KG1 (cell line): ENCODE results near the gene DES.

Source experiments
- DNase-seq: peaks from one replicate; lab custom pipeline; 2025; lab: John Stamatoyannopoulos, UW

The DES gene

GRCh38 chr2:219419331-219420197 is 1.4 kb downstream of the DES start:
- no peak for DNase-seq

DNA sequence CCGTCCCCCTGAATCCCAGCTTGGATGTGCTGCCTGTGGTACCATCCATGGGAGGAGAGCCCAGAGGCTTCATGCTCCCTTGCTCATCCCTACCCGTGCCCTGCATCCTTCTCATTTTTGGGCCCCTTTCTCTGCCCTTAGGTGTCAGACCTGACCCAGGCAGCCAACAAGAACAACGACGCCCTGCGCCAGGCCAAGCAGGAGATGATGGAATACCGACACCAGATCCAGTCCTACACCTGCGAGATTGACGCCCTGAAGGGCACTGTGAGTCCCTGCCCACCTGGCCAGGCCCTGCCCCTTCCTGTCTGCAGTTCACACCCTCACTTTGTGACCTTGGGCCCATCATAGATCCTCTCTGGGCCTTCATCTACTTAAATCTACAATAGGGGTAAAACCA is 2.5 kb downstream of the DES start:
- DNase-seq: no peak

GRCh38 chr2:219421323-219421722 is 3.1 kb downstream of the DES start:
- DNase-seq: no peak

DNA sequence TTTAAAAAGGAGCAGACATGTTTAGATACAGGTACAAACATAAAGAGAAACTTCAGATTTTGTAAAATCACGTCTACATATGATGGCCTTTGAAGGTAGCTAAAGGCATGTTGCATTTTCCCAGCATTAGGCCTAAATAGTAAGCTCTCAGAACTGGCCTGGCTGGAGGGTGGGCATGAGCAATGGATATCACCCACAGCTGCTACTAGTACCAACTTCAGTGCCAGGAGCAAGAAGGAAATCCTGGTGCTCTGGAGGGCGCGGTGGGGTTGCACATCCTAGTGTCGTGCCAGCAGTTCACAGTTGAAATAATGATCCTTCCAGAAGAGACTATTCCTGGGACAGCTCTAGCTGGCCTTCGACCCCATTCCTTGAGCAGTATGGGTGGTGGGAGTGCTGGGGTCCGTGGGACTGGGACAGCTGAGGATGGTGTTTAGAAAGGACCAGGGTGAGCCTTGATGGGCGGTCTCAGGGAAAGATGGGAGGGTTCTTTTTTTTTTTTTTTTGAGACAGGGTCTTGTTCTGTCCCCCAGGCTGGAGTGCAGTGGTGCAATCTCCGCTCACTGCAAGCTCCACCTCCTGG is 4.9 kb downstream of the DES start:
- DNase-seq: no peak

DNA sequence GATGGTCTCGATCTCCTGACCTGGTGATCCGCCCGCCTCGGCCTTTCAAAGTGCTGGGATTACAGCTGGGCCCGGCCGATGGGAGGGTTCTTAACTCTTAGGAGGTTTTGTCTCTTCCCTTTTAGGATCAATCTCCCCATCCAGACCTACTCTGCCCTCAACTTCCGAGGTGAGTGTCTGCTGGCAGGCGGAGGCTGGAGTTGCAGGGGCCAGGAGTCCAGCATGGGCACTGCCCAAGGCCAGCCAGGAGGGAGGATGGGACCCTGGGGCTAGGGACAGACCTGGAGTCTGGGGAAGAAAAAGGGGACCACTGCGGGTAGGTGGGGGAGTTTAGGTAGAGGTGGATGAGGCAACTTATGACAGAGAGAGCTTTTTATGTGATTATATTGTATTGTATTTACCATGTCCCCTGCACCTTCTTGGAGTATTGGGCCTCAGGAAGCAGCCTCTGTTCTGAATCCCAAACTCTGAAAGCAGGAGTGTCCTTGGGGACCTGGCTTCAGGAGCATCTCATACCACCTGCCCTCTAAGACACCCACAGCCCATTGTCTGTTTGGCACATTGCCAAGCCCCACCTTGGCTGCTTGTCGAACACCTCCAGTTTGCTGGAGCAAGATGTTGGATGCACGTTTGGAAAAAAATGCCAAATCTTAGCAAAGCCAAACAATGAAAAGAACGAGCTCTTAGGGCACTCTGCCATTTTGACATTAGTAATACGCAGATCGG is 5.6 kb downstream of the DES start:
- no peak for DNase-seq

DNA sequence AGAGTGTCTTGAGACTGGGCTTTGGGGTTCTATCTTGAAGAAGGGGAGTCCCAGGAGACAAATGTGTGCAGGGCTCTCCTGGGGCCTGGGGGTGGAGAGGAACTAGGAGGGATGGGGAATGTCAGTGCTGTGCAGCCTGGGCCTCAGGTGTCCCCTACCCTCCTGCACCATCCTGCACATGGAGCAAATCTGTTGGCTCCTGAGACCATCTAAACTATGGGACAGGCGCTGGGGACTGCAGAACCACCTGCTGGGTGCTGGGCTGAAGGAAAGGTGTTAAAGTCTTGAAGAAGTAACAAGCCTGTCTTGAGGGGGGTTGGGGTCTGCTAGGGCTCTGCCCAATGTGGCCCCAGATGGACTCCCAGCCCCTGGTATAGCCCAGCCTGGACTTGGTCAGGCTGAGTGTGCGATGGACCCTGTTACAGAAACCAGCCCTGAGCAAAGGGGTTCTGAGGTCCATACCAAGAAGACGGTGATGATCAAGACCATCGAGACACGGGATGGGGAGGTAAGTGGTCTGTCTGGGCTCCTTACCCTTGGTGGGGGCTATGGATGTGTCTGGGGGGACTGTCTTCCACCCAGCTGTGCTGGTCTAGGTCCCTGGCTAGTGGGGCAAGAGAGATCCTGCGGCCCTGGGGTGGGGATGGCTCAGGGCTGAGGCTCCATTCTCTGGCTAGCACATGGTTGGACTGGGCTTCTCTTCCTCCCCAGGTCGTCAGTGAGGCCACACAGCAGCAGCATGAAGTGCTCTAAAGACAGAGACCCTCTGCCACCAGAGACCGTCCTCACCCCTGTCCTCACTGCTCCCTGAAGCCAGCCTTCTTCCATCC is 7.3 kb downstream of the DES start:
- DNase-seq: no peak

DNA sequence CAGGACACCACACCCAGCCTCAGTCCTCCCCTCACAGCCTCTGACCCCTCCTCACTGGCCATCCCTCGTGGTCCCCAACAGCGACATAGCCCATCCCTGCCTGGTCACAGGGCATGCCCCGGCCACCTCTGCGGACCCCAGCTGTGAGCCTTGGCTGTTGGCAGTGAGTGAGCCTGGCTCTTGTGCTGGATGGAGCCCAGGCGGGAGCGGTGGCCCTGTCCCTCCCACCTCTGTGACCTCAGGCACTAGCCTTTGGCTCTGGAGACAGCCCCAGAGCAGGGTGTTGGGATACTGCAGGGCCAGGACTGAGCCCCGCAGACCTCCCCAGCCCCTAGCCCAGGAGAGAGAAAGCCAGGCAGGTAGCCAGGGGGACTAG is 7.9 kb downstream of the DES start:
- no peak for DNase-seq

GRCh38 chr2:219426534-219427136 is 8.5 kb downstream of the DES start:
- no peak for DNase-seq

- no peak for DNase-seq
Observed at GRCh38 chr2:219428469-219428868, 10.3 kb downstream of the DES start.

- DNase-seq: no peak
Observed at GRCh38 chr2:219429958-219430606, 11.9 kb downstream of the DES start.

- no peak for DNase-seq
Observed at GRCh38 chr2:219430633-219431615, 12.7 kb downstream of the DES start.

- no peak for DNase-seq
Observed at GRCh38 chr2:219433666-219434467, 15.7 kb downstream of the DES start.

DNA sequence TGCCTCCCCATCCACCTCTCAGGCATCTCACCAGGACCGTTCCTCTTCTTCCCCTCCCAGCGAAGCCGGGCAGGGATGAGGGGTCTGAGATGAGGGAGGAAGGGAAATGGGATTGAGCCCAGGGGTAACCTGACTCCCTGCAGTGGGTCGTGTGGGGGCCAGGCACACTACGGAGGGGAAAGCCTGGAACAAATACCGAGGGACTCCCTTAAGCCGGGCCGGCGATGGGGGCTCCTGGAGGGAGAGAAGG is 16.2 kb downstream of the DES start:
- no peak for DNase-seq

GRCh38 chr2:219434718-219435525 is 16.7 kb downstream of the DES start, which contains the start of gene SPEG:
TSS of gene SPEG (plus strand) at chr2:219434843. CDS start at chr2:219434978, 135 bp downstream.
- no peak for DNase-seq

- no peak for DNase-seq
Observed at GRCh38 chr2:219435701-219436100, 17.5 kb downstream of the DES start.

DNA sequence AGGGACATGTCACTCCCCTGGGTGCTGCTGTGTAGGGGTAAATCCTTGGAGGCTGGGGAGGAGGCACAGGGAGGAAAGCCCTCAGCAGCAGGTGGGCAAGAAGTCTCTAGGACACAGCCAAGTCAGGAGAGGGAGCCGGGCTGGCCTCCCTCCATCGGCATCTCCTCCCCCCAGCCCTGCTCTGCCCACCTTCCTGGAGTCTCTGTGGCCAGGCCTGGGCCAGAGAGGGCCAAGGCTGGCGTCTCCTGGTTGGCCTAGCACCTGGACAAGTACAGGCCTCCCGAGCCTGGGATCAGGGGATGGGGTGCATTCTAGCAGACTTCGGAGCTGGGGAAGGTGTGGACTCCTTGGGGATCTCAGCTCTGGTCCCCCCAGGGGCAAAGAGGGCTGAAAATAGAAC is 18.3 kb downstream of the DES start:
- no peak for DNase-seq

DNA sequence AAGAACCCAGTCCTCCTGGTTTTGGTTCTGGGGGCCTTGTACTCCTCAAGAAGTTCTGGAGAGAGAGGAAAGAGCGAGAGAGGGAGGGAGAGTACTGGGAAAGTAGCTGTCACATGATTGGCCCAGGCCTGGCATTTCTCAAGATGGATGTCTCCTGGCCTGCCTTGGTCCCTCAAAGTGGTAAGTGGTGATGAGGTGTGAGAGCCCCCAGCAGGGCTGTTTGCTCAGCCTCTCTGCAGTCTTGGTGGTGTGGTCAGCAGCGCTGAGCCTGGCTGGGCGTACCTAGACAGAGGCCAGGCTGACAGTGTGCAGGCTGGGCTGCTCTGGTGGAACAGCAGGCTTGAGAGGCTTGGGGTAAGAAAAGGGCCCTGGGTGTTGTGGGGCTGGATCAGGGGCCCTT is 19.0 kb downstream of the DES start:
- no peak for DNase-seq

DNA sequence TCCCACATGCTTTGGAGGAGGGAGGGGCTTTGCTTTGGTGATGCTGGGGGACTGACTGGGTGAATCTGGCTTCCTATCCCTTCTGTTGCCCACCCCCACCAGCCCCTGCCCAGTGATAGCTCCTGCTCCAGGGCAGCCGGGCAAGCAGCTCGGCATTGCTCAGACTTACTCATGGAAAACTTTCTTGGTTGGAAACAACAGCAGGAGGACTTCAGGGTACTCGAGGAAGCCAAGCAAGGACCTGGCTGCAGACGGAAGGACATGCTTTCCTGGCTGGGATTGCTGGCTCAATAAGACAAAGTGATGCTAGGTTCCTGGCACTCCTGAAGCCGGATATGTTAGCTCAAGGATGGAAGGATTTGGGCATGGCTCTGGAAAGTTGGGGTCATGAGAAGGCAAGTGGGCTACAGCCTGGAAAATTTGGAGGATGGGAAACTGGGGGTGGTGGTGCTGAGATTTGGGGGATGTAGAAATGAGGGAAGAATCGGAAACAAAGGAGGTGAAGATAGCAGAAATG is 19.6 kb downstream of the DES start:
- no peak for DNase-seq
